Retinal pigment epithelial cell (primary cell): ENCODE data around the gene PRKAB1.
A peak's percentile ranks its signal among the peaks of the same experiment; 100 is the strongest.

ENCODE experiments used
- DNase-seq: peaks from one replicate; pipeline ENCODE4 v3.0.0-alpha.2; 2010; ENCODE audit warnings: low read depth
- H3K4me3 ChIP-seq: 2 replicates; pipeline ENCODE4 v1.5.1; 2011; ENCODE audit warnings: mild to moderate bottlenecking, low read length, control low read depth, moderate library complexity
- CTCF ChIP-seq: conservative IDR thresholded peaks from 2 replicates; pipeline ENCODE4 v1.5.1; 2011; ENCODE audit warnings: low read depth, low read length, control low read depth, inconsistent platforms

The PRKAB1 gene

GRCh38 chr12:119671070-119671469 lies 3.1 kb downstream of the PRKAB1 start:
- no peak for DNase-seq
- TF ChIP-seq CTCF = no peak
- no peak overlapping the region for H3K4me3 ChIP-seq

- DNase-seq = no peak
- H3K4me3 ChIP-seq = no peak overlapping the region
- no peak for TF ChIP-seq CTCF
These were observed 4.3 kb downstream of the PRKAB1 start for GRCh38 chr12:119672194-119672593.

GRCh38 chr12:119673634-119674033 lies 5.7 kb downstream of the PRKAB1 start:
- no peak for DNase-seq
- H3K4me3 ChIP-seq = no peak overlapping the region
- TF ChIP-seq CTCF = no peak

GRCh38 chr12:119674560-119674959 lies 6.6 kb downstream of the PRKAB1 start:
- H3K4me3 ChIP-seq = no peak overlapping the region
- no peak for TF ChIP-seq CTCF
- no peak for DNase-seq

GRCh38 chr12:119676022-119676421 lies 8.1 kb downstream of the PRKAB1 start:
- DNase-seq = no peak
- no peak overlapping the region for H3K4me3 ChIP-seq
- TF ChIP-seq CTCF = no peak

- H3K4me3 ChIP-seq = no peak overlapping the region
- DNase-seq = no peak
- TF ChIP-seq CTCF = peak; percentile 6
These were observed 8.6 kb downstream of the PRKAB1 start for GRCh38 chr12:119676573-119676972.

GRCh38 chr12:119678459-119678858 lies 10.5 kb downstream of the PRKAB1 start:
- no peak for DNase-seq
- H3K4me3 ChIP-seq = no peak overlapping the region

More at GRCh38 chr12:119678459-119678858, 10.5 kb downstream of the PRKAB1 start:
- TF ChIP-seq CTCF = no peak
